Limb (tissue), 2 donors: Measurements from ENCODE around the gene ECM1.
A peak's percentile ranks its signal among the peaks of the same experiment; 100 is the strongest.

Experiments used
- DNase-seq, 2 donors: peaks; one replicate each; pipeline ENCODE4 v3.0.0-alpha.2; 2016; ENCODE audit errors: extremely low spot score in 2 of 2

The ECM1 gene

DNA sequence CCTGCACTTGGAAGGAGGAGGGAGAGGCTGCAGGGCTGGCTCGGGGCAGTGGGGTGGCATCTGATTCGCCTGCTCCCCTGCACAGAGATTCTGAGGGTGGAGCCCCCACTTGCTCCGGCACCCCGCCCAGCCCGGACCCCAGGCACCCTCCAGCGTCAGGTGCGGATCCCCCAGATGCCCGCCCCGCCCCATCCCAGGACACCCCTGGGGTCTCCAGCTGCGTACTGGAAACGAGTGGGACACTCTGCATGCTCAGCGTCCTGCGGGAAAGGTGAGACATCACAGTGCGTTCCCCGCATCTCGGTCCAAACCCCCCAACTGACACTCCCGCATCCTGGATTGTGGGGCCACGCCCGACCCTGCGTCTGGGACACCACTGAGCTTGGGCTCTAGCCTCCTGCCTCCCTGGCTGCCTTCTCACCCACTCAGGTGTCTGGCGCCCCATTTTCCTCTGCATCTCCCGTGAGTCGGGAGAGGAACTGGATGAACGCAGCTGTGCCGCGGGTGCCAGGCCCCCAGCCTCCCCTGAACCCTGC is 49.2 kb downstream of the ECM1 start:
- no peak for DNase-seq

GRCh38 chr1:150557813-150558212 is 49.9 kb downstream of the ECM1 start:
- no peak for DNase-seq

DNA sequence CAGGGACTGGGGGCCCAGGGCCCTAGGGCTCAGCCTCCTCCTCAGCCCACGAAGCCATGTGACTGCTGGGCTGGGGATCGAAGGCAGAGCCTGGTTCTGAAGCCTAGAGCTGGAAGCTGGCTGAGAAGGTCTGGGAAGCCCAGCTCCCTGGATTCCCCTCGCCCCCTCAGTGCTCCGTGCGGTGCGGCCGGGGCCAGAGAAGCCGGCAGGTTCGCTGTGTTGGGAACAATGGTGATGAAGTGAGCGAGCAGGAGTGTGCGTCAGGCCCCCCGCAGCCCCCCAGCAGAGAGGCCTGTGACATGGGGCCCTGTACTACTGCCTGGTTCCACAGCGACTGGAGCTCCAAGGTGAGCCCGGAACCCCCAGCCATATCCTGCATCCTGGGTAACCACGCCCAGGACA is 50.4 kb downstream of the ECM1 start:
- DNase-seq: no peak

- no peak for DNase-seq
Observed at GRCh38 chr1:150558761-150559655, 51.1 kb downstream of the ECM1 start.

GRCh38 chr1:150559656-150560010 is 51.7 kb downstream of the ECM1 start:
- DNase-seq: no peak

DNA sequence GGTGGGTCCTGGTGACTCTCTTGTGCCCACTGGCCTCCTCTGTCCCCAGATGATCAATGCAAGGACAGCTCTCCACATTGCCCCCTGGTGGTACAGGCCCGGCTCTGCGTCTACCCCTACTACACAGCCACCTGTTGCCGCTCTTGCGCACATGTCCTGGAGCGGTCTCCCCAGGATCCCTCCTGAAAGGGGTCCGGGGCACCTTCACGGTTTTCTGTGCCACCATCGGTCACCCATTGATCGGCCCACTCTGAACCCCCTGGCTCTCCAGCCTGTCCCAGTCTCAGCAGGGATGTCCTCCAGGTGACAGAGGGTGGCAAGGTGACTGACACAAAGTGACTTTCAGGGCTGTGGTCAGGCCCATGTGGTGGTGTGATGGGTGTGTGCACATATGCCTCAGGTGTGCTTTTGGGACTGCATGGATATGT is 52.1 kb downstream of the ECM1 start:
- peak; percentile 49 to 77 for DNase-seq

- DNase-seq: peak; percentile 90 to 91
Observed at GRCh38 chr1:150560576-150561253, 52.8 kb downstream of the ECM1 start.

DNA sequence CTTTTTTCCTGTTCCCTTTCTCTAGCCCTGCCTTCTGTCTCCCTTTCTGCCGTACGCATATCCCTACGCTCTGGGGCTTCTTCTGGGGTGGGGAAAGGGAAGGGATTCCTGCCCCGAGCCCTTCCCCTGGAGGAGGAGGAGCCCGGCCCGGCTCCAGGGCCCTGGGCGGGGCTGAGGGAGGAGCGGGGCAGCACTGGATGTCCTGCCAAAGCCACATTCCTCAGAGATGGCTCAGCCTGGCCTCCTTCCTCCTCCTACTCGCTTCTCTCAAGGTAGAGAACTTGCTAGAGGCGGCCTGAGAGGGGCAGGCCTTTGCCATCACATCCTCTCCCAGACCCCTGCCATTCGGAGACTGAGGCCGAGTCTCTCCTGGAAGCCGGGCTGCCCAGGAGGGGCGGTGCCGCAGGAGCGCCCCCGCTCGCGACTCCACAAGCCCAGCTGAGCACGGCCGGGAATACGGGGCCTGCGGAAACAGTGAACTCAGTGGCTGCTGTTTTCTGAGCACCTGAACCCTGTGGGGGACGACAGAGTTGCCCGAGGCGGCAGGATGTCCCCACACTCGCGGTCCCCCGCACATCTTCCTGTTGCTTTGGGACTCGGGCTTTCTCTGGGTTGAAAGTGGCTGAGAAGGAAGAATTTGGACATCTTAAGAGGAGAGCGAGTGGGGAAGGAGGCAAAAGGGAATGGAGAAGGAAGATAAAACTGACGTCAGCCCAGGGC is 53.5 kb downstream of the ECM1 start:
- peak; percentile 94 to 96 for DNase-seq

GRCh38 chr1:150561974-150562445 is 54.1 kb downstream of the ECM1 start:
- DNase-seq: peak; percentile 93

DNA sequence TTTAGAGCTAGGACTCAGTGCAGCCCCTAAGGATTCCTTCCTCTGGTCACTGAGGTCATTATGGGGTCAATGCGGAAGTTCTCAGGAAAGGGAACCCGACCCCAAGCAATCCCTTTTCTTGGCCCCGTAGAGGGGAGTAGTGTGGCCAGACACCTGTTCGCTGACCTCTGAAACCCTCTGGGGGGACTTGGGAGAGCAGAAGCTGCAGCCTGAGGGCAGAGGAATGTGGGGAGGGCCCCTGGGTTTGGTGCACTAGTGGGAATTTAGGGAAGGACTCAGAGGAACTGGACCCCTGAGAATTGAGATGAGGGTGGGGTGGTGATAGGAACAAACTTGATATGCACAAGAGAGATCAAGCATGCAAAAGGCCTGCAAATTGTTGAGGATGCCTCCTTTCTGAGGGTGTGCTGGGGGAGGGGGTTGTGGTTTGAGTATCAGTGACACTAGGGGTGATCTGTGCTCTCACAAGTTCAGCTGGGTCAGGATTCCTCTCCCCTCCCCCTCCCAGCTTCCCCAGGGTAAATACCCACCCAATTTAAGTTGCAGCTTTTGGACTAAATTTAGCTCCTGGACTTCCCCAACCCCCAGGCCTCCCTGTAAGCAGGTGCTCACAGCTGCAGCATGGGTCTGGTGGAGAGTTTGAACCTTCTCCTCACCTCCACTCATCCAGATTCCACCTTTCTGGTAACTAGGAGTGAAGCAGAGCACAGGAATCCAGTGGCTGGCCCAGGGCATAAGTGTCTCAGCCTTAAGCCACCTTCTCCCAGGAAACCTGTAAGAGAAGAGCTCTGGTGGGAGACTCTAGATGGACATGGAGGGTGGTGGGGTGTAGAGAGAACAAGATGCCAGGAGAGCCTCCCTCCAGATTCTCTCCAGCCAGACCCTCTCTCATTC is 54.8 kb downstream of the ECM1 start:
- DNase-seq: no peak
